GM19468 (cell line): ENCODE results near the gene HTRA2.
A peak's percentile ranks its signal among the peaks of the same experiment; 100 is the strongest.
"Not testable (repeated sequence)": the region's sequence is repeated elsewhere in the genome, so short reads cannot be mapped to it uniquely, and the experiment has no call there.

ENCODE experiments used
- ATAC-seq: cut with Tn5 transposase; IDR thresholded peaks from one replicate; pipeline ENCODE4 v1.9.1; 2021; ENCODE audit warnings: mild to moderate bottlenecking, moderate library complexity, moderate number of reproducible peaks; ENCODE audit not compliant: unreplicated experiment; ENCODE audit errors: extremely low read depth

Gene HTRA2

GRCh38 chr2:74529357-74530238 is at the start of gene HTRA2, which contains the start of gene AUP1:
Gene HTRA2 (plus strand): TSS chr2:74529933. CDS start chr2:74530007, 74 bp downstream.
Gene AUP1 (minus strand): TSS chr2:74529706. CDS start chr2:74529629, 77 bp downstream.
- peak; percentile 89 for ATAC-seq

GRCh38 chr2:74481431-74481830 is 48.3 kb upstream of the HTRA2 start:
- no peak for ATAC-seq

DNA sequence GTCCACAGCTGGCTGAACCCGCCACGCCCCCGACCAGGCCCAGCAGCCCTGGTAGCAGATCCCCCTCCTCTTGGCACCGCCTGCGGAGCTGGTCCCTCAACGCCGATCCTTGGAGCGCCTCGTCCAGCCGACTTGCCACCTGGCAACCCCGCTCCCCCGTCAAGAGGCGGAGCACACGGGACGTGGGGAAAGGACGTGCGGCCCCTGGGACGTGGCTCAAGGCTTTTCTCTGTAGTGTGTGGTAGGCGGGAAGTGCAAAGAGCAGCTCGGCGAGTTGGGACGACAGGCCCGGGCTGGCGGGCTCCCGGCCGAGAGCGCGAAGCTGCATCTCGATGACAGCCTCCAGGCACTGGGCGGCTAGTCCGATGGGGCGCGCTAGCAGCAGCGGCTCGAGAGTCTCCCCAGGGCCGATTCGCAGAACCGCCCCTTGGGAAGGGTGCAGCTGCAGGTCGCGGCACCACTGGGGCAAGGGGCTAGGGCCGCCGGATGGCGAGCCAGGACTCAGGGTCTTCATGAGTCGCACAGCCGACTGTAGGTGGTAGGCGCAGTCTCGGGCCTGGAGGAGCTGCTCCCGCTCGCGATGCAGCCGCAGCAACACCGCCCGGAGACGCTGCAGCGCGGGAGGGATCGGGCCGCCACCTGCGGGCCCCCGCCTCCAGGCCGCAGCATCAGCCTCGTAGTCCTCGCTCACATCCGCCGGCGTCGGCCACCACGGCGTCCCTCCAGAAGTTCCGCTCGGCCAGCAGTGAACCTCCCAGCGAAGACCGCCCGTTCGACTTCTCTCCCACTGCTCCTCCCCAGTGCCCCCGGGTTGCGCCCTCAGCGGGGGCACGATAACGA is 47.6 kb upstream of the HTRA2 start:
- ATAC-seq: peak; percentile 35

DNA sequence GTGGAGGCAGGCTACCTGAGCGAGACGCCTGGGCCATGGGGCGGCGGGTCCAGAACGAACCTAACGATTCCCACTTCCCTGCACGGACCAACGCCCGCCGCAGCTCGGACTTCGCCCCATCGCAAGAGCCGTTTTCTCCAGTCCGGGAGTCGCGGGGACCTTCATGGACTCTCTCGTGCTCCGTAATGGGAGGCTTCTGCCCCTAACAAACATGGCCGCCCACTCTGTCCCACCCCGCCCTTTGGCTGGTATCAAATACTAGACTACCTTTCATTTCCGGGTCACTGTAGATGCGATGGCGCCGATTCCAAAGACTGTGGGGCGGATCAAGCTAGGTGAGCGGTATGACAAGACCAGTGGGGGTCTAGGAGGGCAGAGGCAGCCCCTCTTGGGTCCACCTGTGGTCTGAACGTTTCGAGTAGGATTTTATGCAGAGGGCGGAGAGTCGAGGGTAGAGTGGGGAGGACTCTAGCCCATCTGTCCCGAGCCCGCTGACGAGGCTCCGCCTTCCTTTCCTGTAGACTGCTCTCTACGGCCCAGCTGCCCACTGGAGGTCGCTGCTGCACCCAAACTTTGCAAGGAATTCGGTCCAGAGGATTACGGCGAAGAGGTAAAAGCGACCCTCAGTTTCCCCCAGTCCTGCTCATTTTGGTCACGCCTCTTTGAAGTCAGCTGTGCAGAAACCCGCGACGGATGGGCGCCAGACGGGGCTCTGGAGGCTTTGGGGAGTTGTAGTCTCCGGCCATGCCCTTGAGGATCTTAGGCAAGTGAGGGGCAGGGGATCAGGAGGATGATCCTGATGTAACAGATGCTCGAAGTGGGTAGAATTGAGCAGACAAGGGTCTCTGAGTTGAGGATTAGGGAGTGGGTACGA is 46.7 kb upstream of the HTRA2 start, which contains the start of the genes CCDC142 and TTC31:
CCDC142 (minus strand) TSS at position 198 of the 874 bp plus-strand sequence; CDS start at position 37, 161 bp downstream.
TTC31 (plus strand) TSS at position 281 of the 874 bp plus-strand sequence; CDS start at position 296, 15 bp downstream.
- peak; percentile 79 for ATAC-seq

- ATAC-seq: not testable (repeated sequence)
These were observed 46.0 kb upstream of the HTRA2 start for GRCh38 chr2:74483675-74484164.

DNA sequence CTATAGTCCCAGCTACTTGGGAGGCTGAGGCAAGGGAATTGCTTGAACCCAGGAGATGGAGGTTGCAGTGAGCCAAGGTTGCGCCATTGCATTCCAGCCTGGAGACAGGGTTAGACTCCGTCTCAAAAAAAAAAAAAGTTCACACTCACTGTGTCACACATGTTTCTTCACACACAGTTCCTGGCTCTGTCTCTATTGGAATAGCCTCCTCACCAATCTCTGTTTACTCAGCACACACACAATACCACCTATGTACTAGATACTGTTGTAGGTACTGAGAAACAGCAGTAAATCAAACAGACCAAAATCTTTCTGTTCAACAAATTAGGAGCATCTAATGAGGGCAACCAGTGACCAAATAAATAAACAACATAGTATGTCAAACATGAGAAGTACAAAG is 43.6 kb upstream of the HTRA2 start:
- ATAC-seq: no peak

DNA sequence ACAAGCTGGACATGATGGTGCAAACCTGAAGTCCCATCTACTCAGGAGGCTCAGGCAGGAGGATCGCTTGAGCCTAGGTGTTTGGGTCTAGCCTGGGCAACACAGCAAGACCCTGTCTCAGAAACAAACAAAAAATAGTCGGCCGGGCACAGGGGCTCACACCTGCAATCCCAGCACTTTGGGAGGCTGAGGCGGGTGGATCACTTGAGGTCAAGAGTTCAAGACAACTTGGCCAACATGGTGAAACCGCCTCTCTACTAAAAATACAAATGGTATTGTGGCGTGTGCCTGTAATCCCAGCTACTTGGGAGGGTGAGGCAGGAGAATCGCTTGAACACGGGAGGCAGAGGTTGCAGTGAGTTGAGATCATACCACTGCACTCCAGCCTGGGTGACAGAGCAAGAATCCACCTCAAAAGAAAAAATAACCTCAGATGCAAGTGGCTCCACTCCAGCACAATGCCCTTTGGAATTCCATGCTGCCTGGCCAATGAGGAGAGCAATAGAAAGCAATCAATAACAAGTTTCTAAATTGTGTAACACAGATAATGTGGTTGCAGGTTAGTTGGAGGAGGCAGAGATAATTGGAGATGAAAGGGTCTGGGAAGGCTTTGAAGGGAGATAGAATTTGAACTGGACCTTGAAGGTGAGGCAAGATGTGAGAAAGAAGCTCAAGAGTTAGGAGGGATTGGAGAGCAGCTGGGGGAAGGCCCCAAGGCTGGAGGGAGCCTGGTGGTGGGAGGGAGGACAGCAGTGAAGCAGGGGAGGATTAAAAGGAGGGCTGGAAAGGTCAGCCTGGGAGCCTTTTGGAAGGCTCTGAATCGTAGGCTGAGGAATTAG is 40.9 kb upstream of the HTRA2 start:
- ATAC-seq: no peak

DNA sequence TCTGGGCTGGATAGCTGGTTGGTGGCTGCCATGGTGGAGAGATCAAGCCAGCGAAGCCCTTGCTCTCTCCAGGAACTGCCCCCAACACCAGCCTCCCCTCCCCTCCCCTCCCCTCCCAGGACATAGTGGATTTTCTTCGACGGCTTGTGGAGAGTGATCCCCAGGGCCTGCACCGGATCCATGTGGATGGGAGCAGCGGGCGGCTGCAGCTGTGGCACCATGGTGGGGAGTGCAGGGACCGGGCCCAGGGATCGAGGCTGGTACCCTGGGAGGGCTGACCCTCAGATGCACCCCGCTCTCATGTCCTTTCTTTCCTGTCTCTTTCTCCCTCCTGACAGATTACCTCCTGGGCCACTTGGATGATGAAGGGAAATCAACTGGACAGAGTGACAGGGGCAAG is 39.8 kb upstream of the HTRA2 start:
- no peak for ATAC-seq

DNA sequence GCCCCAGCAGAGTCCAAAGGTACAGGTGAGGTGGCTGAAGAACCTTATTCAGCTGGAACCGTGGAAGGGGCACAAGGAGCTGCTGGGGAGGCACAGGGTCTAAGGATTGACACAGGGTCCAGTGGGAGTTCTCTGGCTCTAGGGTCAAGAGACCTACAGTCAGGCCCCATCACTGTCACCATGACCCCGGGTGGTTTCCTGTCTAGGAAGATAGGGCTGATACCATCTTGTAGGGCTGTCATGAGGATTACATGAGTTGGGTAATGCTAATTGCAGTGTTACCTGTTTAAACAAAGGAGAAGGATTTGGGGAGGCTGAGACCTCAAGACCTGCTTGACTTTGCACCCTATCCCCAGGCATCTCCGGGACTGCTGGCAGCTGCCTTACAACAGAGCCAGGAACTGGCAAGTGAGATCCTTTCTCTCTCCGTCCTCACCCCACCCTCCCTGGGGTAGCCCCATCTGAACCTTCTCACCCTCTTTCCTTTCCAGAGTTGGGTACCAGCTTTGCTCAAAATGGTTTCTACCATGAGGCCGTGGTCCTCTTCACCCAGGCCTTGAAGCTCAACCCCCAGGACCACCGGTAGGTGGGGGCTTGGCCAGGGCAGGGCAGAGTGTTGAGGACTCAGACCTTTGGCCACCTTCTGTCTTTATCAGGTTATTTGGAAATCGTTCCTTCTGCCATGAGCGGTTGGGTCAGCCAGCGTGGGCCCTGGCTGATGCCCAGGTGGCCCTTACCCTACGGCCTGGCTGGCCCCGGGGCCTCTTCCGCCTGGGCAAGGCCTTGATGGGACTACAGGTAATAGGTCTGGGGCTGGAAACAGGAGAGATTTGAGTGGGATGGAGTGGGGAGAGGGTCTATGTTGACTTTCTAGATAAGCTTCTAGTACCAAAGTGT is 37.8 kb upstream of the HTRA2 start:
- no peak for ATAC-seq

GRCh38 chr2:74493546-74493945 is 36.2 kb upstream of the HTRA2 start:
- no peak for ATAC-seq

GRCh38 chr2:74495440-74495839 is 34.3 kb upstream of the HTRA2 start:
- no peak for ATAC-seq

DNA sequence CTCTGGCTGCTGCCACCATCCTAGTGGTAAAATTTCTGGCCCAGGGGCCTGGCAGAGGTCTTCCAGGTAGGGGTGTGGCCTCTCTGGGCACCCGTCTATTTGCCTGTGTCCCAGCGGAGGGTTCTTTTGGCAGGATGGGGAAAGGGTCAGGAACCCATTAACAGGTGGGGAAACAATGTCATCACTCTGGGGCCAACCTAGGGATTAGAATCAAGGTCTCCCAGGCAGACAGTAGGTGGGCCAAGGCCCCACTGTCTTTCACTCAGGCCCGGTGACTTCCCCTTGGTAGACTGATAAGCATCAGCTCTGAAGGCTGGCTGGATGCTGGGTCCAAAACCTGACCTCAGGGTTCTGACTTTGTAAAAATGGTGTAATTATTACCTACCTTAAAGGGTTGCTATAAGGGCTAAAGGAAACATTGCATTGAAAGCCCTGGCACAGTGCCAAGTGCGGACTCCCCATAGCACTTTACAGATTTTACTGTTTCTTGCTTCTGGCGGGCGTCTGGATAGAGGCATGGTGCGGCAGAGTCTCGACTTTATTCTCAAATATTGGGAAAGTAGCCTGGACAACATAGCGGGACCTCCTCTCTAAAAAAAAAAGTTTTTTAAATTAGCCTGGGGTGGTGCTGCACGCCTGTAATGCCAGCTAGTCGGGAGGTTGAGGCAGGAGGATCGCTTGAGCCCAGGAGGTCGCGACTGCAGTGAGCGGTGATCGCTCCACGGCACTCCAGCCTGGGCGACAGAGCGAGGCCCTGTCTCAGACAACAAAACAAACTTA is 32.5 kb upstream of the HTRA2 start:
- no peak for ATAC-seq

GRCh38 chr2:74497777-74498499 is 31.8 kb upstream of the HTRA2 start:
- no peak for ATAC-seq

GRCh38 chr2:74498500-74499266 is 31.1 kb upstream of the HTRA2 start:
- no peak for ATAC-seq

- no peak for ATAC-seq
These were observed 30.3 kb upstream of the HTRA2 start, which contains the start of gene LBX2 for GRCh38 chr2:74499267-74499939. Gene LBX2 (minus strand): TSS chr2:74499603. CDS start chr2:74499537, 66 bp downstream.
